ENCODE measurements around the gene THAP11. TPM values are rescaled to one million over a fixed set of nuclear protein-coding genes. Genes with fewer than 3 reads are reported as not detected.

Gene THAP11
- total RNA-seq, 4 donors from 2014 or later = 60.2 to 101 (median 78.3) TPM

DNA sequence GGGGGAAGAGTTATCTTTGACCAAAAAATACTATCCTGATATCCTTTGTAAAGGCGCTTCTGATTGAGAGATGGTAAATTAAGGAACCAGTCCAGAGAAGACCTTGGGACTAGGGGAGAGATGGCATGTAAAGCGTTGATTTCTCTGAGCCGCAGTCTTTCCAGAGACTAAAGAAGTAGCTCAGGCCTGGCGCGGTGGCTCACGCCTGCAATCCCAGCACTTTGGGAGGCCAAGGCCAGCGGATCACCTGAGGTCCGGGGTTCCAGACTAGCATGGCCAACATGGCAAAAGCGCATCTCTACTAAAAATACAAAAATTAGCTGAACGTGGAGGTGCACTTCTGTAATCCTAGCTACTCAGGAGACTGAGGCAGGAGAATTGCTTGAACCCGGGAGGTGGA is 6.0 kb downstream of the THAP11 start:
- peaks cover 0 to 10% (median 3%) of the 10 kb centered on the region in 4 donors for H3K36me3 ChIP-seq
- intact Hi-C loops (cut with DNase I) = no loop called here
- no peak for DNase-seq (ENCODE audit: extremely low spot score)
- H3K4me1 ChIP-seq = peaks cover 47 to 73% (median 56%) of the 10 kb centered on the region in 4 donors
- 83% methylated on average over 11 of the region's 11 CpGs for WGBS
- H3K9me3 ChIP-seq = no peaks in the 10 kb centered on the region
- TF ChIP-seq, protein P1, sequence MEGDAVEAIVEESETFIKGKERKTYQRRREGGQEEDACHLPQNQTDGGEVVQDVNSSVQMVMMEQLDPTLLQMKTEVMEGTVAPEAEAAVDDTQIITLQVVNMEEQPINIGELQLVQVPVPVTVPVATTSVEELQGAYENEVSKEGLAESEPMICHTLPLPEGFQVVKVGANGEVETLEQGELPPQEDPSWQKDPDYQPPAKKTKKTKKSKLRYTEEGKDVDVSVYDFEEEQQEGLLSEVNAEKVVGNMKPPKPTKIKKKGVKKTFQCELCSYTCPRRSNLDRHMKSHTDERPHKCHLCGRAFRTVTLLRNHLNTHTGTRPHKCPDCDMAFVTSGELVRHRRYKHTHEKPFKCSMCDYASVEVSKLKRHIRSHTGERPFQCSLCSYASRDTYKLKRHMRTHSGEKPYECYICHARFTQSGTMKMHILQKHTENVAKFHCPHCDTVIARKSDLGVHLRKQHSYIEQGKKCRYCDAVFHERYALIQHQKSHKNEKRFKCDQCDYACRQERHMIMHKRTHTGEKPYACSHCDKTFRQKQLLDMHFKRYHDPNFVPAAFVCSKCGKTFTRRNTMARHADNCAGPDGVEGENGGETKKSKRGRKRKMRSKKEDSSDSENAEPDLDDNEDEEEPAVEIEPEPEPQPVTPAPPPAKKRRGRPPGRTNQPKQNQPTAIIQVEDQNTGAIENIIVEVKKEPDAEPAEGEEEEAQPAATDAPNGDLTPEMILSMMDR (IDR thresholded peaks at IDR 0.05) = no peak
- TF ChIP-seq EP300 (IDR thresholded peaks at IDR 0.05) = no peak
- TF ChIP-seq POLR2AphosphoS5 (IDR thresholded peaks at IDR 0.05) = no peak
- TF ChIP-seq POLR2A (IDR thresholded peaks at IDR 0.05; ENCODE audit: low read depth) = no peak
- peak overlapping the region; percentile 85 to 99 (median 93) for H3K4me3 ChIP-seq
- no peaks in the 10 kb centered on the region for H3K27me3 ChIP-seq
- H3K27ac ChIP-seq (replicated peaks in 1 of 4) = peak overlapping the region; percentile 98 to 99 (median 99)

DNA sequence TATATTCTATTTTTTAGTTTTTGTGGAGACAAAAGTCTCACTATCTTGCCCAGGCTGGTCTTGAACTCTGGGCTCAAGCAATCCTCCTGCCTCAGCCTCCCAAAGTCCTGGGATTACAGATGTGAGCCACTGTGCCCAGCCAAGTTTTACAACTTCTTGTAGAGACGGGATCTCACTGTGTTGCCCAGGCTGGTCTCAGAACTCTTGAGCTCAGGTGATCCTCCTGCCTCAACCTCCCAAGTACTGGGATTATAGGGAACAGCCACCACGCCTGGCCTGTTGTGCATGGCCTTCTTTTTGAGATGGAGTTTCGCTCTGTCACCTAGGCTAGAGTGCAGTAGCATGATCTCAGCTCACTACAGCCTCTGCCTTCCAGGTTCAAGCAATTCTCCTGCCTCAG is 11.6 kb downstream of the THAP11 start:
- Histone ChIP-seq H3K4me1 (peaks cover 36 to 75% (median 54%) of the 10 kb centered on the region in 4 donors), H3K4me3 (no peak overlapping the region), H3K36me3 (peaks cover 0 to 10% (median 3%) of the 10 kb centered on the region in 4 donors), H3K9me3 (no peaks in the 10 kb centered on the region), H3K27me3 (no peaks in the 10 kb centered on the region), H3K27ac (replicated peaks in 1 of 4) (no peak overlapping the region)
- no peak for TF ChIP-seq POLR2A (IDR thresholded peaks at IDR 0.05; ENCODE audit: low read depth)
- TF ChIP-seq, protein P1 (IDR thresholded peaks at IDR 0.05) = no peak
- no peak for TF ChIP-seq POLR2AphosphoS5 (IDR thresholded peaks at IDR 0.05)
- no peak for TF ChIP-seq EP300 (IDR thresholded peaks at IDR 0.05)
- no peak for DNase-seq (ENCODE audit: extremely low spot score)
- WGBS = 100% methylated on average over 3 of the region's 3 CpGs
- intact Hi-C loops (cut with DNase I) = no loop called here

DNA sequence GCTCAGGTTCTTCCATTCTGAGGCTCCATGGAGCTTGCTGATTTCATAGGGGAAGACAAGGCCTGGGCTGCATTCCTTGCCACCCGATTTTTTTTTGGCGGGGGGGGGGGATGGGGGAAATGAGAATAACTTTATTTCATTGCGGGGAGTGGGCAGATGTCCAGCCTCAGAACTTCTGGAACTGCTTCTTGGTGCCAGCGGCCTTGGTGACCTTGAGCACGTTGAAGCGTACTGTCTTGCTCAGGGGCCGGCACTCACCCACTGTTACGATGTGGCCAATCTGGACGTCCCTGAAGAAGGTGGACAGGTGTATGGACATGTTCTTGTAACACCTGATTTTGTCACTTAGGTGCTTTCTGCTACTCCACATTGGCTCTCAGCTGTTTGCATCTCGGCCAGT is 13.7 kb downstream of the THAP11 start:
- Histone ChIP-seq H3K27ac (replicated peaks in 1 of 4) (peak overlapping the region in 1 of 4 donors; percentile 7), H3K4me1 (peaks cover 49 to 75% (median 54%) of the 10 kb centered on the region in 4 donors), H3K4me3 (no peak overlapping the region), H3K27me3 (no peaks in the 10 kb centered on the region), H3K9me3 (no peaks in the 10 kb centered on the region), H3K36me3 (peaks cover 0 to 7% (median 3%) of the 10 kb centered on the region in 4 donors)
- TF ChIP-seq, protein P1 (IDR thresholded peaks at IDR 0.05) = no peak
- TF ChIP-seq POLR2AphosphoS5 (IDR thresholded peaks at IDR 0.05) (no peak), POLR2A (IDR thresholded peaks at IDR 0.05; ENCODE audit: low read depth) (no peak), EP300 (IDR thresholded peaks at IDR 0.05) (no peak)
- intact Hi-C loops (cut with DNase I) = no loop called here
- DNase-seq (ENCODE audit: extremely low spot score) = no peak
- 82% methylated on average over 10 of the region's 10 CpGs for WGBS

DNA sequence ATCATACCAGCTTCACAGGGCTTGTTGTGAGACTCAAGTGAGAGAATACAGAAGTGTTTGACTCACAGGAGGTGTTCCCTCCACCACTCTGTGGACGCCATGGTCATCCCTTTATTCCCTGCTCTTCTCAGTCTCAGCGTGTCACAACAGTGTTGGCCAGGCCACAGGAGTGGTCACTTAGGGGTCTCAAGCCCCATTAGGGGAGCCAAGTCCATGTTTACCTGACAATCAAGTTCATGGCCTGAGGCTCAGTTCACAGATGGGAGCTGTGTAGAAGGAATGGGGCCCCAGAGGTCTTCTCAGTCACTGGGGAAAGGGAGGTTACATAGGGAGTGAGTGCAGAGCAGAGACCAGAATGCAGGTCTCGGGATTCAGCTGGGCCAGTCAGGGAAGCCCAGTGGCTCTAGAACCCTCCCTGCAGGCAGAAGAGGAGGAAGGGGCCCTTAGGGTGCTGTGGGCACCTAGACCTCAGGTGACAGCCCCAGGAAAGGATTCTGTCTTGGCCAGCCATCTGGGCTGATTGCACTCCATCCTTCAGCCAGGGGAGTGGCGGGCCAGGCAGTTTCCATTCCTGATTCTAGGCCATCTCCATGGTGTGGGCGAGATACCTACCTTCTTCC is 14.9 kb downstream of the THAP11 start:
- no peaks in the 10 kb centered on the region for H3K9me3 ChIP-seq
- H3K36me3 ChIP-seq = peaks cover 0 to 5% (median under 1%) of the 10 kb centered on the region in 4 donors
- no peak overlapping the region for H3K4me3 ChIP-seq
- H3K27ac ChIP-seq (replicated peaks in 1 of 4) = peak overlapping the region; percentile 39 to 81 (median 69)
- WGBS = 91% methylated on average over 5 of the region's 5 CpGs
- intact Hi-C loops (cut with DNase I) = no loop called here
- TF ChIP-seq POLR2A (IDR thresholded peaks at IDR 0.05; ENCODE audit: low read depth) = no peak
- TF ChIP-seq POLR2AphosphoS5 (IDR thresholded peaks at IDR 0.05) = no peak
- no peak for TF ChIP-seq EP300 (IDR thresholded peaks at IDR 0.05)
- TF ChIP-seq, protein P1 (IDR thresholded peaks at IDR 0.05) = no peak
- no peak for DNase-seq (ENCODE audit: extremely low spot score)
- peaks cover 62 to 76% (median 66%) of the 10 kb centered on the region in 4 donors for H3K4me1 ChIP-seq
- no peaks in the 10 kb centered on the region for H3K27me3 ChIP-seq
